UCSD-AML1 (cell line): ENCODE data around the gene NKIRAS1.
"Not testable (repeated sequence)": the region's sequence is repeated elsewhere in the genome, so short reads cannot be mapped to it uniquely, and the experiment has no call there.

Source experiments
- DNase-seq: peaks from one replicate; lab custom pipeline; 2025; ENCODE audit not compliant: unreplicated experiment; lab: John Stamatoyannopoulos, UW

Gene NKIRAS1

DNA sequence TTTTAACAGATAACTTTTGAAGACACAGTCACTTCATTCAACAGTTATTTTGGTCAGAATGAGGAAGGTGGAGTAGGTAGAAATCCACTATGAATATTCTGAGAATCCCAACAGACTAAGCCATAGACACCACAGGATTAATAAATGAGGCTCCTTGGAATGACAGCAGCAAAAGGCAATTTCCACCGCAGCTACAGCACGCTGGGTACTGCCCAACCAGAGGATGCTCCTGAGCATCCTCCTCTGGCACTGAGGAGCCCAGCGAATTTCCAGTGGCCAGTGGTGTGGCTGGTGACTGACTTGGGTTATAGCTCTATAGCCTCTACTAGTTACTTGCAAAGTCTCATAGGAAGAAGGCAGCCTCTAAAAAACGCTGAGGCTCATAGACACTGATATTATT lies 24.6 kb upstream of the NKIRAS1 start:
- DNase-seq: no peak

DNA sequence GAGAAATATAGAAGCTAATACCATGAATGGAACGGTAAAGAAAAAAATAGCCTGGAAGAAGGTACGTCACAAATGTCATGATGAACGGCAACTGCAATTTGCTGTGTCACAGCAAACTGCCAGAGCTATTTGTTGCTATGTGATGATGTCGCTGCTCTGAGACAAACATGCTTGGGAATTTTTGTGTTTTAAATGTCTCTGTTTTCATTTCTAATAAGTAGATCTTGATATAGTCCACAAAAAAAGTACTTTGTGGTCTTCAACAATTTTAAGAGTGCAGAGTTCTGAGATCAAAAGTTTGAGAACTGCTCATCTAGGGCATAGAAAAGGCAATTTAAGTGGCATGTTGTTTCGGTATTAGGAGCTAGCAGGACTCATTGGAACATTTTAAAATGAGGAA lies 24.0 kb upstream of the NKIRAS1 start:
- no peak for DNase-seq

DNA sequence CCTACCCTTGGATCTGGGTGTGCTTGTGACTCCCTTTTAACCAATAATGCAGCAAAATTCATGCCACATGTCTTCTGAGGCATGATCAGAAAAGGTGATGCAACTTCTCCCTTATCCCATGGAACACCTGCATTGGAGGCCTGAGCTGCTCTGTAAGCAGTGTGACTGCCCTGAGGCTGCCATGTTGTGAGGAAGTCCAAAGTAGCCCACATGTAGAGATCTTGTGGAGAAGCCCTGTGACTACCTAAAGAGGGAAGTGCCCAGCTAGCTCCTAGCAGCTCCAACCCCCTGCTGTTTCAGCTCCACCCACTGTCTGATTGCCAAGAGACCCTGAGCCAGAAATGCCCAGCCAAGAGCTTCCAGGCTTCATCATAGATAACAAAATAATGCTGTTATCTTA lies 21.9 kb upstream of the NKIRAS1 start:
- DNase-seq: no peak

- DNase-seq: no peak
Measured at GRCh38 chr3:23937296-23937695, 20.5 kb upstream of the NKIRAS1 start.

- DNase-seq: no peak
Measured at GRCh38 chr3:23934253-23934652, 17.5 kb upstream of the NKIRAS1 start.

DNA sequence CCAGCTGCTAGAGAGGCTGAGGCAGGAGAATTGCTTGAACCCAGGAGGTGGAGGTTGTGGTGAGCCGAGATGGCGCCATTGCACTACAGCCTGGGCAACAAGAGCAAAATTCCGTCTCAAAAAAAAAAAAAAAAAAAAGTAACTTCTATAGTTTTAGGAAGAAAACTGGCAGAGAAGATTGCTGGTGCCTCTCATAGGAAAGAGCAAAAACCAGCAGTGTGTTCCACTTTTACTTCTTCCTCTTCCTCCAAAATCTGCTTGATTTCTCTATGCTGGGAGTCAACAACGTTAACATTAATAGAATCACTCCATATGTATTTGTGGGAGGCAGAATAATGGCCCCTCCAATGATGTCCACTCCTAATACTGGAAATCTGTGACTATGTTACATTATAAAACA lies 15.8 kb upstream of the NKIRAS1 start:
- no peak for DNase-seq

- DNase-seq: no peak
Measured at GRCh38 chr3:23931597-23931996, 14.8 kb upstream of the NKIRAS1 start.

GRCh38 chr3:23928524-23928923 lies 11.7 kb upstream of the NKIRAS1 start:
- DNase-seq: no peak

DNA sequence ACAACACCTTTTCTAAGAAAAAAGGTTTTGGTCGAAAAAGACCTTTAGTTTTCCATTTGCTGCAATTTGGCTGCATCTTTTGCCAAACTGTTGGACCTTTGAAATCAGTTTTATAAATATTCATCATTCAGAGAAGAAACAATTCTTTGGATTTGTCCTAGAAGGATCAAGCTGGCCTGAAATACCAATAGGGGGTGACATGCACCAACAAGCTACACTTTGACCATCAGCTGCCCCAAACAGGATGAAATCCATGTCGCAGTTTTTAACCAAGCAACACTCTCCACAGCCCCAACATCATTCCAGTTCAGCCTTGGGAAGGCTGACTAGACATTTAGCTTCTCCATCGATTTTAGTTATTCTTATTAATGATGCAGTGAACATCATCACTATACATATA lies 9.9 kb upstream of the NKIRAS1 start:
- DNase-seq: no peak

GRCh38 chr3:23926246-23926645 lies 9.5 kb upstream of the NKIRAS1 start:
- no peak for DNase-seq

GRCh38 chr3:23923786-23924185 lies 7.0 kb upstream of the NKIRAS1 start:
- DNase-seq: no peak

DNA sequence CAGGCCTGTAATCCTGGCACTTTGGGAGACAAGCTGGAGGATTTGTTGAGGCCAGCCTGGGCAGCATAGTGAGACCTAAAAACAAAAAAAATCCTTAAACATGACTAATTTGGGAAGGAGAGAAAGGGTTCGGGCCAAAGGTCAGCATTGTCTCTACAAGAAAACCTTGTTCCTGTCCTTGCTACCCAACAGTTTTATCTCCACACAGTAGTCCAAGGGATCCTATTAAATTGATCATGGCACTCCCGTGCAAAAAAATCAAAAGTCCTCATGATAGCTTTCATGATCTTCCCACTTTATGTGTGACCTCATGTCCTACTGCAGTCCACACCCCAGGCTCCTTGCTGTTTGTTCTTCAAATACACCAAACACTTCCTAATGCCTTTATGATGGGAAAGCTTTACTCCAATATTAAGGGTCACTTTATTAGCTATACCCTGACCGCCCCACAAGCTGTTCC lies 4.3 kb upstream of the NKIRAS1 start:
- DNase-seq: no peak

GRCh38 chr3:23920151-23920655 lies 3.4 kb upstream of the NKIRAS1 start:
- no peak for DNase-seq

GRCh38 chr3:23919628-23920027 lies 2.8 kb upstream of the NKIRAS1 start:
- no peak for DNase-seq

- not testable (repeated sequence) for DNase-seq
Measured at GRCh38 chr3:23918331-23918730, 1.5 kb upstream of the NKIRAS1 start.

DNA sequence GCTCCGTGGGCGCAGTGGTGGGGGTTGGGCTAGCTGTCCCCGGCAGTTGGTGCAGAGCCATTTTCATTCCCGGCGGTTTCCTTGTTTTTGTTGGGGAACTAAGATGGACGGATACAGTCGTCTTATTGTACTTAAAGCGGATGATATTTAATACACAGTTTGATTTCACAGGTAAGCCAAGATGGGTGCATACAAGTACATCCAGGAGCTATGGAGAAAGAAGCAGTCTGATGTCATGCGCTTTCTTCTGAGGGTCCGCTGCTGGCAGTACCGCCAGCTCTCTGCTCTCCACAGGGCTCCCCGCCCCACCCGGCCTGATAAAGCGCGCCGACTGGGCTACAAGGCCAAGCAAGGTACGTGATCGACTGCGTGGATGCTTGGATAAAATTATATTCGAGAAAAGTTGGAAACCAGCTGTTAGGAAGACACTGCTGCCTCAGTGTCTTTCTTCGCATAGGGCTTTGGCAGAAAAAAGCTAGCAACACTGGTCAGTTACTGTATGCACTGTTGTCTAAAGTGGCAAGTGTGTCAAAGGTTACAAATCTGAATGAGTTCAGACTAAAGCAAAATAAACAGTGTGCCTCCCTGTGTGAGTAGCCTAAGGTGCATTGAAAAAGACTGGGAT lies 1.0 kb upstream of the NKIRAS1 start:
- DNase-seq: not testable (repeated sequence)

DNA sequence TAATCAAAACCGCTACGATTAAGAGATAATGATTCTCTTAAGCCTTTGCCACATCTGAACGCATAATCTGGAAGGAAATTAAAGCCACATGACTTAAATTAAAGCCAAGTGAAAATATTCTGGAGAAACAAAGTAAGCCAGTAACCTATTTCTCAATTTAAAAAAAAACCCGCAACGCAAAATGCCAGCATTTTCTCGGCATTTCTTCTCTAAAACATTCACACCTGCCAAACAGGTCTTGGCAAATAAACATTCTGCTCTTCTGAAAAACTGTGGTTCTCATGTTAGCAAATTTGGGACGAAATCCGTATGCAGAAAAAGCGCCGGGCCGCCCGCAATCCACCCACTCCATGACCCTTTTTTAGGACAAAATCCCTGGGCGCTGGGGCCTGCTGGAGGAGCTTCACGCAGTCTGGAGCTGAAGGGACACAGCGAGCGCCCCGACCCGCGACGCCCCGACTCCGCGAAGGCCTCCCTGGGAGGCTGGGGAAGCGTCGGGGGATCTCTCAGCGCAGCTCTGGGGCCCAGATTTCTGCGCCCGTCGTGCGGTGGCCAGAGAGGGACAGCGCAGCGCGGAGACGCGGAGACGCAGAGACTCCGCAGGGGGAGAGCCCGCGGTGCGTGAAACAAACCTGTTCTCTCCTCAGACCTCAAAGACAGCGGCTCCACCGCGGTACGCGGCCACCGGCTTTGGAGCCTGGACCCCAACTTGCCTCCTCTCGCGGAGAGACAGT lies 471 bp downstream of the NKIRAS1 start:
- no peak for DNase-seq

DNA sequence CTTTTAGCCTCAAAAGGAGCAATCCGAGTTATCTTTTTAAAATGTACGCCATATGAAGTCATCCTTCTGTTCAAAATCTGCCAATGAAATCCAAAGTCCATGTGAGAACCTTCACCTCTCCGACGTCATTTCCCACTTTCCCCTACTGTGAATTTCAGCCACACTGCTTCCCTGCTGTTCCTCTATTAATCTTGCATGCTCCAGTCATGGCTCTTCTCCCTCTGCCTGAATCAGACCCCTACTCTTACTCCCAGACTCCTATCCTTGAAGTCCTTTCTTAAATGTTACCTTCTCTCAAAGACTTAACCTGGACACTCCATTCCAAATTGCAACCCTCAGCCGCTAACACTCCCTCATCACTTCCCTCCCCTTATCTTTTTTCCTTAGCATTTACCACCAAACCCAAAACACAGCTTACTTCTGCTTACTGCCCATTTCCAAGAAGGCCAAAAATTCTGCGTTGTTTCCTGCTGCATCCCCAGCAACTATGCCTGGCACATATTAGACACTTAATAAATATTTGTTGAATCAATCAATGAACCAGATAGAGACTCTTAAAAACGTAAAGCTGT lies 1.2 kb downstream of the NKIRAS1 start:
- DNase-seq: no peak

DNA sequence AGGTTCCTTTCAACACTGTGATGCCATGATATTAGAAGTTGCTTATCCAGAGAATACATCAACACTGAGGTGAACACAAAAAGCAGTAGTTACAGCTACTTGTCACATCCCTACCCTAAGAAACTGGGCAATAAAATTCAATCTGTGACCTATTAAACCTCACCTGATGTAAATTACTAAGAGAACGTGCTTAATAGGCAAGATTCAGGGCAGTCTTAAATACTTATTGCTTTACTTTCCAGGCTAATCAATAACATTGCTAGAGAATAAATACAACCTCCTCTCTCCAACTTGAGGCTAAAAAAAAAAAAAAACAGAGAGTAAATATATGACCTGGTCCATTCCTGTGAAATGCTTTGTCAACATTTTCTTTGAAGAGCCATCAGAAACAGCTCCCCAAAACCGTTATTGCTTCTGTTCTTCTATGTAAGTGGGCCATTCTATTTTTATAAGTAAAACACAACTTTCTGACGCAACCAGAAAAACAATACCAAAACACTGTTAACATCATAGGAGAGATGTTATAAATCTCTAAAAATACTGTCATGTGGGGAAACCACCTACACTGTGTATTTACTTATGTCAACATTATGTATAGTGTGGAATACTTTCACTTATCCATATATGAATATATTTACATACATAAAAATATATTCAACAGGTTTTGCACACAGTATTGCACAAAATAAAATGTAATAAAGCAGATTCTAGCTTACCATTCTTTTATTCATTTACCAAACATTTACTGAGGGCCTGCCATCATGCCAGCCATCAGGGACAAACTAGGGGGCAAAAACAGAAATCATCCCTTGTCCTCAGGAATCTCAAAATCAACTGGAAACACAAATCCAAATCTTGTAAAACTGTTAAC lies 2.7 kb downstream of the NKIRAS1 start:
- DNase-seq: no peak

DNA sequence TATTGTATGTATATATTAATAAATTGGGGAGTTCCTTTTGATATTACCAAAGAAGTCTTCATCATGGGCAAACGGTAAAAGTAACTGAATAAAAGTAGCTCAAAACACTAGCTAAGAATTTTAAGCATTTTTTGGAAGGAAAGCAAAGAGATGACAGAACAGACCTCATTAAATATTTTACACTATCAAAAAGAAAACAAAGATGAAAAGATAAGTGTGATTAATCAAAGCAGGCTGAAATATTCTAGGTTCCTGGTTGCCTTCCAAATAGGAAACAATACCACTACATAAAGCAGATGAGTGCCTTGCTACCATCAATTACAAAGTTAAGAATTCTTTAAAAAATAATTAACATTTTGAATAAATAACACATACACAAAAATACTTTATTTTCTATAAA lies 3.6 kb downstream of the NKIRAS1 start:
- no peak for DNase-seq

GRCh38 chr3:23912335-23912734 lies 4.5 kb downstream of the NKIRAS1 start:
- DNase-seq: not testable (repeated sequence)
